Ascending aorta (tissue), 2 donors: Measurements from ENCODE around the gene XKR3. TPM values are rescaled to one million over a fixed set of nuclear protein-coding genes. Genes with fewer than 3 reads are reported as not detected.

Experiments
- DNase-seq, 2 donors: peaks; one replicate each; pipeline ENCODE4 v3.0.0-alpha.2; 2019; ENCODE audit warnings: low spot score in 2 of 2
- H3K27ac ChIP-seq, 2 donors: fragments of 200-600 bp; sonication (generic); one replicate each; pipeline ENCODE4 v1.5.1; 2016 to 2017; ENCODE audit warnings: mild to moderate bottlenecking in 1 of 2
- H3K27me3 ChIP-seq: fragments of 200-600 bp; sonication (generic); one replicate; pipeline ENCODE4 v1.5.1; 2017
- H3K36me3 ChIP-seq, 2 donors: fragments of 200-600 bp; sonication (generic); one replicate each; pipeline ENCODE4 v1.5.1; 2016
- H3K4me1 ChIP-seq, 2 donors: fragments of 200-600 bp; sonication (generic); one replicate each; pipeline ENCODE4 v1.5.1; 2016 to 2017; ENCODE audit warnings: mild to moderate bottlenecking in 1 of 2
- H3K4me3 ChIP-seq, 2 donors: fragments of 200-600 bp; sonication (generic); one replicate each; pipeline ENCODE4 v1.5.1; 2016 to 2017; ENCODE audit warnings: mild to moderate bottlenecking in 1 of 2
- H3K9me3 ChIP-seq, 2 donors: fragments of 200-600 bp; sonication (generic); one replicate each; pipeline ENCODE4 v1.5.1; 2016
- intact Hi-C: fragments of 100-400 bp; cut with DNase I; formaldehyde crosslinking; loops from one replicate; pipeline ENCODE4 v1.15.1; 2023
- total RNA-seq: library from RNA; depleted of rRNA; stranded (reverse); fragments of >200 nt; gene quantifications from one replicate; pipeline ENCODE4 v1.1.0, GENCODE V29; 2016
- TF ChIP-seq, protein P1 (sequence below), 3 experiments: fragments of 200-600 bp in 2 of 3; fragments of 450-650 bp in 1 of 3; sonication (generic) in 2 of 3; IDR thresholded peaks; one replicate each; pipeline ENCODE4 v1.5.1; 2016 to 2019; ENCODE audit warnings: antibody characterized with exemption in 3 of 3, mild to moderate bottlenecking in 1 of 3, moderate library complexity in 1 of 3

XKR3 gene
- total RNA-seq, 1 donor from 2014 or later: not detected

DNA sequence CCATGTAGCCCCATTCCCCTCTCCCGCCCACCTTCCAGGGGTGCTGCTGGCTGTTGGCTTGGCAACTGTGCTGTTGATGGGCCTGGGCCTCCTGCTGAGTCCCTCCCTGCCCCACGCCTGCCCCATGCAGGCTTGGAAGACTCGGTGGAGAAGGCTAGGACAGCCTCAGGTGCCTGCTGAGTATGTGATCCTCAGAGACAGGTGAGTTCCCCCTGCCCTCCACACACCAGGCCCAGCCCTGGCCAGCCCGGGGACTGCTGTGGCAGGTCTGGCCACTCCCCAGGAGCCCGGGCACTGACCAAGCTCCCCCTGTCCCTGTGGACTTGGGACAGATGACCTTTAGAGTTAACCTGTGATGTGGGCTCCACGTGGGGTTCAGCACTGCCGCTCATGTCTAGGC, 20.7 kb upstream of the XKR3 start:
- no peaks in the 10 kb centered on the region for H3K9me3 ChIP-seq
- no peak overlapping the region for H3K4me3 ChIP-seq
- no peak for DNase-seq
- intact Hi-C loops: no loop called here
- no peak overlapping the region for H3K27ac ChIP-seq
- TF ChIP-seq, protein P1, sequence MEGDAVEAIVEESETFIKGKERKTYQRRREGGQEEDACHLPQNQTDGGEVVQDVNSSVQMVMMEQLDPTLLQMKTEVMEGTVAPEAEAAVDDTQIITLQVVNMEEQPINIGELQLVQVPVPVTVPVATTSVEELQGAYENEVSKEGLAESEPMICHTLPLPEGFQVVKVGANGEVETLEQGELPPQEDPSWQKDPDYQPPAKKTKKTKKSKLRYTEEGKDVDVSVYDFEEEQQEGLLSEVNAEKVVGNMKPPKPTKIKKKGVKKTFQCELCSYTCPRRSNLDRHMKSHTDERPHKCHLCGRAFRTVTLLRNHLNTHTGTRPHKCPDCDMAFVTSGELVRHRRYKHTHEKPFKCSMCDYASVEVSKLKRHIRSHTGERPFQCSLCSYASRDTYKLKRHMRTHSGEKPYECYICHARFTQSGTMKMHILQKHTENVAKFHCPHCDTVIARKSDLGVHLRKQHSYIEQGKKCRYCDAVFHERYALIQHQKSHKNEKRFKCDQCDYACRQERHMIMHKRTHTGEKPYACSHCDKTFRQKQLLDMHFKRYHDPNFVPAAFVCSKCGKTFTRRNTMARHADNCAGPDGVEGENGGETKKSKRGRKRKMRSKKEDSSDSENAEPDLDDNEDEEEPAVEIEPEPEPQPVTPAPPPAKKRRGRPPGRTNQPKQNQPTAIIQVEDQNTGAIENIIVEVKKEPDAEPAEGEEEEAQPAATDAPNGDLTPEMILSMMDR (IDR thresholded peaks at IDR 0.05): no peak
- no peaks in the 10 kb centered on the region for H3K36me3 ChIP-seq
- H3K4me1 ChIP-seq: no peaks in the 10 kb centered on the region
- H3K27me3 ChIP-seq: no peaks in the 10 kb centered on the region

DNA sequence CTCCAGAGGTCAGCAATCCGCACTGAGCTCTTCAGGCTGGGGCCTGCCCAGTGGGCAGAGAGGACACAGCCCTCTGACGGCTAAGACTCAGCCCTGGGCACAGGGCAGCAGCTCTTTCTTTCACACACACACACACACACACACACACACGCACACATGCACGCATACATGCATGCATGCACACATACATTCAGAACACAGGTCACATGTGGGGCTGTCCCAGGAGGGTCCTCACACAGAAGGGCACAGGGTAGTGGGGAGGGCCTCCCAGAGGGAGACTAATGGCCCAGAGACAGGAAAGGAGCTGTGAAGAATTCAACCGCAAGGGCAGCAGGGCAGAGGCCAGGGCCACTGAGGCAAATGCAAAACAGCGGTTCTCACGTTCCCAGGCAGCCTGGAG, 20.3 kb upstream of the XKR3 start:
- no peak for DNase-seq
- H3K4me1 ChIP-seq: no peaks in the 10 kb centered on the region
- no peaks in the 10 kb centered on the region for H3K9me3 ChIP-seq
- no peaks in the 10 kb centered on the region for H3K36me3 ChIP-seq
- TF ChIP-seq, protein P1 (IDR thresholded peaks at IDR 0.05): no peak
- H3K27ac ChIP-seq: no peak overlapping the region
- H3K4me3 ChIP-seq: no peak overlapping the region
- H3K27me3 ChIP-seq: no peaks in the 10 kb centered on the region
- intact Hi-C loops: no loop called here

DNA sequence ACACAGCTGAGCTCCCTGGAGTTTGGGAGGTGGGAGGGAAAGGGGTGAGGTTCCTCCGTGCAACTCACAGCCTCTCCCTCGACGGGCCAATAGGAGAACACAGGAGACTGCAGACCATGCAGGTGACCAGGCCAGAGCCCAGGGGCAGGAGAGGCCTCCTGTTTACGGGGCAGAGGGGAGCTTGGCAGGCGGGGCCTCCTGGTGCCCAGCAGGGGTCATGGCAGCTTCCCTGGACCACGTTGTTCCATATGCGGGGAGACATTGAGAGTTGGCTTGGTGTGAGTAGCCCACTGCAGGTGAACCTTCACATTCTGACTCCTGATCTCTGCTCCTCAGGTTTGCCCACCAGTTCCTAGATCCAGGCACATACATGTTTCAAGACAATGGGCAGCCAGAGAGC, 19.3 kb upstream of the XKR3 start:
- DNase-seq: no peak
- no peak overlapping the region for H3K4me3 ChIP-seq
- no peaks in the 10 kb centered on the region for H3K4me1 ChIP-seq
- no peaks in the 10 kb centered on the region for H3K9me3 ChIP-seq
- TF ChIP-seq, protein P1 (IDR thresholded peaks at IDR 0.05): no peak
- intact Hi-C loops: no loop called here
- H3K27me3 ChIP-seq: no peaks in the 10 kb centered on the region
- H3K27ac ChIP-seq: no peak overlapping the region
- H3K36me3 ChIP-seq: no peaks in the 10 kb centered on the region

DNA sequence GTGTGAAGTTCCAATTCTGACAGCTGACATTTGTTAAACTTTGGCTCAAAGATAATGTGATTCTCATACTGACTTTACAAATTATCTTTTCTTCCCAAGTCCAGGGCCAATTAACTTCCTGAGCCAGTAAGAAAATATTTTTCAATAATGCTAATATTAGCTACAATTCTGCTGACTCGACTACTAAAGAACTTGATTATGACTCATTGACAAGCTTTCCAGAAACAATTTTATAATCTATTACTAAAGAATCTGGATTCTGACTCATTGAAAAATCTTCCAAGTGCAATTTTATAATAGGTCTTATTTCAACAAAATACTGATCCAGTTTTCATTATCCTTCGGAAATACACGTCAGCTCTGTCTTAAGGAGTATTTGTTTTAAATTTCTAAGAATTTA, 12.9 kb upstream of the XKR3 start:
- intact Hi-C loops: no loop called here
- TF ChIP-seq, protein P1 (IDR thresholded peaks at IDR 0.05): no peak
- no peak overlapping the region for H3K27ac ChIP-seq

DNA sequence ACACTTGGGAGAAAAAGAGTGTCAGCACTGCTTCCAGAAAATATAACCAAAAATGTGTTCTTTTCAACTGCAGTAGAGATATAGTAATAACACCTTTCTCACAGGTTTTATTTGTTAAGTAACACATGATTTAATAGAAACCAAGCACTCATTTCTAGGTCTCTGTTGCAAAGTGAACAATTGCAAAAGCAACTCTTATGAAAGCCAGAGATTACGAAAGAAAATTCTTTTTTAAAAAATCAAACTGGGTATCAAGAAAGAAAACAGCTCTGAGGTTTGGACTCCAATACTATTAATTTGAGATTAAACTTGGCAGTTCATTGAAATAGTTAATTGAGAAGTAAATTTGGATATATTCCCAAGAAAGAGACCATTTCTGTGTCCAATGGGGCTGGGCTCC, 9.8 kb upstream of the XKR3 start:
- Histone ChIP-seq H3K27ac (no peak overlapping the region), H3K9me3 (no peaks in the 10 kb centered on the region), H3K4me1 (peaks cover 0 to 4% of the 10 kb centered on the region in 2 donors), H3K36me3 (no peaks in the 10 kb centered on the region), H3K4me3 (no peak overlapping the region), H3K27me3 (no peaks in the 10 kb centered on the region)
- TF ChIP-seq, protein P1 (IDR thresholded peaks at IDR 0.05): no peak
- intact Hi-C loops: no loop called here
- DNase-seq: no peak

More for the DNA sequence above, 12.9 kb upstream of the XKR3 start:
- DNase-seq: no peak
- Histone ChIP-seq H3K27me3 (no peaks in the 10 kb centered on the region), H3K4me3 (no peak overlapping the region), H3K36me3 (no peaks in the 10 kb centered on the region), H3K9me3 (no peaks in the 10 kb centered on the region), H3K4me1 (peaks cover 0 to 4% of the 10 kb centered on the region in 2 donors)

DNA sequence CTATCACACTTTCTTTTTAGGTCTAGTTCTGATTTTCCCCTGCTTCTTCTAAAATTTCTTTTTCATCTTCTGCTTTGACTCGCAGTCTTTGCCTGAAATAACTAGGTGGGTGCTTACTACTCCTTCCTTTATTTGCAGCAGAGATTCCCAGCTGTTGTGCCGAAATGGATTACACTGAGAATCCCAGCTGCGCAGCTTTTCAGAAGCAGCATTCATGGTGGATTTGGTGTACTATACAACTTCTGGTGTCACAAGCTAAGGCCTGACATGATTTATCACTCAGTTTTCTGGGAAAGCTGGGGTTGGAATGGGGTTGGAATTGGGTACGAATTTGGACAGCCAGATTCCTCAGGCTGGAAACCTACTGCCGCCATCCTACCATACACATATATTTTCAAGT, 6.0 kb upstream of the XKR3 start:
- H3K4me3 ChIP-seq: no peak overlapping the region
- H3K27ac ChIP-seq: no peak overlapping the region
- no peaks in the 10 kb centered on the region for H3K4me1 ChIP-seq
- DNase-seq: no peak
- no peaks in the 10 kb centered on the region for H3K36me3 ChIP-seq
- intact Hi-C loops: no loop called here
- H3K9me3 ChIP-seq: no peaks in the 10 kb centered on the region
- TF ChIP-seq, protein P1 (IDR thresholded peaks at IDR 0.05): no peak
- no peaks in the 10 kb centered on the region for H3K27me3 ChIP-seq
